Activated naive CD4-positive, alpha-beta T cell treated with anti-CD3 and anti-CD28 coated beads, Interleukin-2, amount 50 U/mL, for 16 hours (primary cell): Measurements from ENCODE around the gene SLC25A25.
"Not testable (repeated sequence)": the region's sequence is repeated elsewhere in the genome, so short reads cannot be mapped to it uniquely, and the experiment has no call there.

Experiments
- DNase-seq: peaks from one replicate; pipeline ENCODE4 v3.0.0-alpha.2; 2020

SLC25A25 gene

DNA sequence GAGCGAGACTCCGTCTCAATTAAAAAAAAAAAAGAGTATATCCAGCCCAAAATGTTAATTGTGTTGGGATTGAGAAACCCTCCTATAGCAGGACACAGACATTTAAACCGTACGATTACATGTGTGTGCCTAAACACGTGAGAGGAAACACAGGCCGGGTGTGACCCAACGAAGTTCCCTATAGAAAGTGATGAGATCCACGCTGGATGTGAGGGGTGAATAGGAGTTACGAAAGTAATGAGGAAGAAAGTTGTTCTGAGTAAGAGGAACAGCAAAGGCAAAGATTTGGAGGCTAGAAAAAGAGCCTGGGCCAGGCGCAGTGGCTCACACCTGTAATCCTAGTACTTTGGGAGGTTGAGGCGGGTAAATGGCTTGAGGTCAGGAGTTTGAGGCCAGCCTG, 14.5 kb upstream of the SLC25A25 start:
- DNase-seq, result no peak

DNA sequence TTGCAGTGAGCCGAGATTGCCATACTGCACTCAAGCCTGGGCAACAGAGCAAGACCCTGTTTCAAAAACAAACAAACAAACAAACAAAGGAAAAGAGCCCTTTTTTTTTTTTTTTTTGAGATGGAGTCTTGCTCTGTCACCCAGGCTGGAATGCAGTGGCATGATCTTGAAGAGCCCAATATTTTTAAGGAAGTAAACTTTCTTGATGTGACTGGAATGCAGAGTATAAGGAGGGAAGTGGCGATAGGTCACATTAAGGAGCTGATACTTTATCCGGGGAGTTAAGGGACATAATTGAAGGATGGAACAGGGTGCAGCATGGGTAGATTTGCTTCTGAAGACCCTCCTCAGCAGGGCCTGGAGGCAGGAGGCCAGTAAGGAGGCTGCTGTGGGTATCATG, 13.9 kb upstream of the SLC25A25 start:
- no peak for DNase-seq

DNA sequence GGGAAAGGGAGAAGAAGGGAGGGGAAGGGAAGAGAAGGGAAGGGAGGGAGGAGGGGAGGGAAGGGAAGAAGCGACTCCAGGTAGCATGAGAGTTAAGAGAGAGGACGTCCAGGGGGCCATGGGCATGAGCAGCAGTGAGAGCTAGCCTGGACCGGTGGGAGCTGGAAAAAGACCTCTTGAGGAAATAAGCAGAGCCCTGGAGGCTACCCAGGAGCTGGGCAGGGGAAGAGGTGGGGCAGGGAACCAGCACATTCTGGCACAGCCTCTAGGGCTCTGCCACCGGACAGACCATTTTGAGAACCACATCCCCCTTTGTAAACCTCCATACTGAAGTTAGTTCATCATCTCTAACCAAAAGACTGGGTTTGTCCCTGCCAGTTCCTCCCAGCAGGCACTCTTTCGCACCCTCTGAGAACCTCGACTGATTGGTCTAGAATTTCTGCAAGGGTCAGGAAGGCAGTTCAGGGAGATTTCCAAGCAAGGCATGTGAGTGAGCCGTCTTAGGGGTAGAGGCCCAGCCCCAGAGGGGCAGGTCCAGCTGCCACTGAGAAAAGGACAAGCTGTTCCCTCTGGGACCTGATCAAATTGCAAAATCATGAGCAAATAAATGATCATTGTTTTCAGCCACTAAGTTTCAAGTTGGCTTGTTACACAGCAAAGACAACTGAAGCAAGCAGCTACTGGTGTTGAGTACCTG, 12.5 kb upstream of the SLC25A25 start:
- DNase-seq, result no peak

DNA sequence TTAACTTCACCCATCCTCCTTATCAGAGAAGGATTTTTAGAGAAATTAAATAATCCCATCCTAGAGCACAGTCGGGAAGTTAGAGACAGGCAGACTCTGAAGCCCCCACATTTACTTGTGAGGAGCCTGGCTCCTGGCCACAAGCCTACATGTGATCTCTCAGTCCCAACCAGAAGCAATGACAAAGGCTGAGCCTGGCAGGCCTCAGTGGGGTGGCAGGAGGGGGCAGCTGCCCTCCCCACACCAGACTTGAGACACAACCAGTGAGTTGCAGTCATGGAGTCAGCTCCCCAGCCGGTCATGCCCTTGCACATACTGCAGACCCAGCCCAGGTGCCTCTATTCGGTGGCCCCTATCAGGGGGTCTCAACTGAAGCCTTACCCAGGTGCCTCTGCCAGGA, 11.9 kb upstream of the SLC25A25 start:
- no peak for DNase-seq

DNA sequence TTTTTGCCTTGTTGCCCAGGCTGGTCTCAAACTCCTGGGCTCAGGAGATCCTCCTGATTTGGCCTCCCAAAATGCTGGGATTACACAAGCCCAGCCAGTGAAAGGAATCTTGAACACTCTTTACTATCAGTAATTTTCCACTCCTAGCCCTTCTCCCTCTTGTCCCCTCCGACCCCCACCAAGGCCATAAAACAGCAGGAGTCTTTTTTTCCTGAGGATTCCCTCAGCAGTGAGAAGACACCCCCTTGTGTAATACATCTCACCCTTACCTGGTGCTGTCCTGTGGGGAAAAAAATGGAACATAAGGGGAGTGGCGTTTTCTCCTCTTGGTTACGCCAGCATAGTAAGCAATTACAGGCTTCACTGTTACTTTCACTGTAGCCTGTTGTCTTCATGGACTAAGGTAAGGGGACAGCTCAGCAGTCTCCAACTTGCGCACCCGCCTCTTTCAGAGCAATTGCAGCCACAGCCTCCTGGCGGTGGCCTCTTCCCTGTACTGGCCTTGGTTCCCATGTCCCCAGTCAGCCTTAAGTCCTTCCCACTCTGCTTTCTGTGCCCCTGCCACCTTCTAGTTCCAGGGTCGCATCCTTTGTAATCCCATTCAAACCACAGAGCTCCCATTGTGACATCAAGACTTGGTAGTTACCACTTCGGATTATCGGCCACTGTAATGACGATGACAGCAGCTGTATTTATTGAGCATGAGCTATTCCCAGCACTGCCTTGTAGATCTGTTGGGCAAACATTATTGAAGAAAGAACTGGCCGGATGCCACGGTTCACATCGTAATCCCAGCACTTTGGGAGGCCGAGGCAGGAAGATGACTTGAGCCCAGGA, 10.9 kb upstream of the SLC25A25 start:
- no peak for DNase-seq

DNA sequence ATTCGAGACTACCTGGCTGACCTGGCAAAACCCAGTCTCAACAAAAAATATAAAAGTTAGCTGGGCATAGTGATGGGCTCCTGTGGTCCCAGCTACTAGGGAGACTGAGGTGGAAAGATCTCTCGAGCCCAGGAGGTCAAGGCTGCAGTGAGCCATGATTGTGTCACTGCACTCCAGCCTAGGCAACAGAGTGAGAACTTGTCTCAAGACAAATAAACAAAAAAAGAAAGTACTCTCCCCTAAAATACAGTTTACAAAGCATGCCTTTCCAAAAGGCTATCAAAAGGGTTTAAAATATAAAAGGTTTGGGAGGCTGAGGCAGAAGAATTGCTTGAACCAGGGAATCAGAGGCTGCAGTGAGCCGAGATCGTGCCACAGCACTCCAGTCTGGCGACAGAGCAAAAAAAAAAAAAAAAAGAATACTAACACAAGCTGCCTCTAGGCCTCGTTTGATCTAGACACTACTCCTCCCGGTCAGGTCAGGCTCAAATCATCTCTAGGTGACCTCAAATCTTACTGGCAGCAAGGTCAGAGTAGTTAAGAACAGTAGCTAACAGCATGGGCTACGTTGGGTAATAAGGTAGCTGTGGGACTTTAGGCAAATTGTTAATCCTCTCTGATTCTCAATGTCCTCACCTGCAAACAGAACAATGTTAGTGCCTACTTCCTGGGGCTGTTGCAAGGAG, 10.2 kb upstream of the SLC25A25 start:
- DNase-seq, result no peak

DNA sequence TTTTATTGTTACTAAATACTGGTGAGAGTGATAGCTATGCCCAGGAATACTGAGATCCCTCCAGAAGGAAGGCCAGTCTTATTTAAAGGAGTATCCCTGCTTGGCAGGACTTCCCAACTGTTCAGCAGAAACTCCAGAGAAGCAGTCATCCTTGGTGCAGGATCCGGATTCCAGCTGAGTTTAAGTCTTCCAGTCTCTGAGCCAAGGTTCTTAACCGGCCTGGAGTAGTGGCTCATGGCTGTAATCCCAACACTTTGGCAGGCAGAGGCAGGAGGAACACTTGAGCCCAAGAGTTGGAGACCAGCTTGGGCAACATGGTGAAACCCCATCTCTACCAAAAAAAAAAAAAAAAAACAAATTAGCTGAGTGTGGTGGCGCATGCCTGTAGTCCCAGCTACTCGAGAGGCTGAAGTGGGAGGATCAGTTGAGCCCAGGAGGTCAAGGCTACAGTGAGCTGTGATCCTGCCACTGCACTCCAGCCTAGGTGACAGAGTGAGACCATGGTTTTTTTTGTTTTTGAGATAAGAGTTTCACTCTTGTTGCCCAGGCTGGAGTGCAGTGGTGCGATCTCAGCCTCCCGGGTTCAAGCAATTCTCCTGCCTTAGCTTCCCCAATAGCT, 8.6 kb upstream of the SLC25A25 start:
- no peak for DNase-seq

DNA sequence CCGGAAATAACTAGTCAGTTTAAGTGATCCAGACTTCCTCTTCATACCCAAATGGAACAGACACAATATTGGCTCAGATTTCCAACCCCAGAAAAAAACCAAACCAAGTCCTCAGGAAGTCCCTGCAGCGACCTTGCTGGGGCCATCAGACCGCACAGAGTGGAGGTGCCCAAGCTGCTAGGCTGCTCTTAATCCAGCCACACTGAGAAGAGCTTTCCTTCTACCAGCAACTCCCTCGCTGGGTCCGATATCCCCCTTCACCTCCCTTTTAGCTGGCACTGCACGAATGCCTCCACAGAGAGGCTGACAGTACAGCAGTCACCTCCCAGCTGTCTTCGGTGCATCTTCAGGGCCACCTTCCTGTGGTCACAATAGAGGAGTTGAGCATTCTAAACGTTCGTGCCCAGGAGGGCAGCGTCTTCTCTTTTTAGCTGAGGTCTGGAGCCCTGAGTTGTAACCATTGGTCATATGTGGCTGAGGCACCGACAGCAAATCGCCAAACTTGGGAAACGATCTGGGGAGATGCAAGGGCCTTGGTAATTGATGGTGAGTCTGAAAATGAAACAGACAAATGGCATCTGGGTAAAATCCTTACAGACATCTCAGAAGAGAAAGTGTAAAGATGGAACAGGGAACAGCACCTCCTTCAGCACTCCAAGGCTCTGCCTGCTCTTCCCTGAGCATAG, 6.6 kb upstream of the SLC25A25 start:
- no peak for DNase-seq

DNA sequence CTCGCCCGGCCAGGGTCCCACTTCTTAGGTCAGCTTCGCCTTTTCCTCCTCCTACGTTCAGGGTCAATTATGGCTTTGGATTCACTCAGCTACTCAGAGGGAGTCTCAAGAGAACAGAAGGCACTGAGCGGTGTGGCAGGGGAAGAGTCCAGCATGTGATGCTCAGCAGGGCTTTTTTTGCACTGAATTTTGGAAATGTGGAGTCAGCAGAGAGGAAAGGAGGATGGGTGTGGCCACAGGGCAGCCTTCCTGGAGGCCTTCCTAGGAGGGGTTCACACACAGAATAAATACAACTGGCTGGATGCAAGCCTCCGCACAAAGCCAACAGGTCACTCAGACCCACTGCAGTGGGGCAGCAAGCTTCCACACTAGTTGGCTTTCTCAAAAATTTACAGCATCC, 5.8 kb upstream of the SLC25A25 start:
- no peak for DNase-seq

DNA sequence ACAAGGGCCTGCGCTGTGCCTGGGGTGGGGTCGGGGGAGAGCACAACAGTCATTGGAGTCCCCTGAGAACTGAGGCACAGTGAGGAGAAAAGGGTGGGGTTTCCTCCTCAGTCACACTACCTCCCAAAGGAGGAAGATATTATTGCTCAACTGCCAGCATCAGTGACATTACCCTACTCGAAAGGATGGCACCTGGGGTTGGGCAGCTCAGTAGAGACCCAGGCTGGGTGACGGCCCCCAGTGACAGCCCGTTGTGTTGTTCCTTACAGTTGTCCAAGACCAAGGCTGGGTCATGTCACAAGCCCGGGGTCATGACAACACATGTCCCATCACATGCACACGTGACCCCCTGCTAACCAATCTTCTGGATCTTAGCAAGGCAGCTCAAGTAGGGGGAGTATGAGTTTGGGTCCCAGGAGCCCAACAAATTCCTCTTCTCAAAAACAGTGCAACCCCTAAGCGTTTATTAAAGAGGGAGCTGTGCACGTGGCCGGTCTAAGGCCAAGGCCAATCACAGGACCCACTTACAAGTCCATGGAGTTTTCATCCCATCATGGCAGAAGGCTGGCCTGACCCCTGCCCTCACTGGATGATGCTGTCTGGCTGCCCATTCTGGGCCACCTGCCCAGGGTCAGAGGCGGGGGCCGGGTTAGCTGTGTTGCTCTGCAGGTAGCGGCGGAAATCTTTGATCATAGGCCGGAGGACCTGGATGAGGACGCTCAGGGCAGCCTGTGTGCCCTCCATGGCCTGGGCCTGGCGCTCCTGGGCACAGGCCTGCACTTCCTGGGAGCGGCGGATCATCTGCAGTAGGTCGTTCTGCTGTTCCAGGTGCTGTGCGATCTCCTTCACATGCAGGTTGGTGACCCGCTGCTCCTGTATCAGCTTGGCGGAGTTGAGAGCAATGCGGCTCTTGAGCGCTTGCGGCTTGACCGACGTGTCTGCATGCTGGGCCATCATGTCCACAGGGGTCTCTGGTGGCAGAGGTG, 4.9 kb upstream of the SLC25A25 start:
- no peak for DNase-seq

DNA sequence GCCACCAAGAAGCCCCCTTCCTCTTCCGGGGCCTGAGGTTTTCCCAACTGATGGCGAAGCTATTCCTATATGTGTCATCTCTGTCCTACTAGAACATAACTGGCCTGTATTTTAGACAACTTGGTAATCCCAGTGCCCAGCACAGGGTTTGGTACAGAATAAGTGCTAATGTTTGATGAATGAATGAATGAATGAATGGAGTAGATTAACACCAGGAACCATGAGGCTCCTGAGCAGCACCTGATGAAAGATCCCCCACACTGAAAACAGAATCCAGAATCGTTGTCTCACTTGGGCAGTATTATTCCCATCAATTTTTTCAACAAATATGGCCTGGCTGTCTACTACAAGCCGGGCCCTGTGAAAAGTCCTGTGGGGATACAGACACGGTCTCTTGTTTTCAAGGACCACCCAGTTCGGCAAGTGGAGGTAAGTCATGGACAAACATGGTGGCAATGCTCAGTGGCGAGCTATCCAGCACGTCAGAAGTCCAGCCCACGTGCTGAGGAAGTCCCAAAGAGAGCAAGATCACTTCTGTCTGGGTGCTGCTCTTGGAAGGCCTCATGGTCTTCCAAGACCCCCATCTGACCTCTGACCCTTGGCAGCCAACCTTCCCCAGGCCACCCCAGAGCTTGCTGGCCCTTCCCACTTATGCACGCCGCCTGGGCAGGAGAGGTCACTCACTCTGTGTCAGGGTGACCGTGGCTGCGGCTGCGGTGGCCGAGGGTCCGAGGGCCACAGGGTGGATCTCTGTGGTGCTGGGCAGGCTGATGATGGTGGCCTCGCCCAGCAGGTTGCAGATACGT, 1.9 kb upstream of the SLC25A25 start:
- no peak for DNase-seq

DNA sequence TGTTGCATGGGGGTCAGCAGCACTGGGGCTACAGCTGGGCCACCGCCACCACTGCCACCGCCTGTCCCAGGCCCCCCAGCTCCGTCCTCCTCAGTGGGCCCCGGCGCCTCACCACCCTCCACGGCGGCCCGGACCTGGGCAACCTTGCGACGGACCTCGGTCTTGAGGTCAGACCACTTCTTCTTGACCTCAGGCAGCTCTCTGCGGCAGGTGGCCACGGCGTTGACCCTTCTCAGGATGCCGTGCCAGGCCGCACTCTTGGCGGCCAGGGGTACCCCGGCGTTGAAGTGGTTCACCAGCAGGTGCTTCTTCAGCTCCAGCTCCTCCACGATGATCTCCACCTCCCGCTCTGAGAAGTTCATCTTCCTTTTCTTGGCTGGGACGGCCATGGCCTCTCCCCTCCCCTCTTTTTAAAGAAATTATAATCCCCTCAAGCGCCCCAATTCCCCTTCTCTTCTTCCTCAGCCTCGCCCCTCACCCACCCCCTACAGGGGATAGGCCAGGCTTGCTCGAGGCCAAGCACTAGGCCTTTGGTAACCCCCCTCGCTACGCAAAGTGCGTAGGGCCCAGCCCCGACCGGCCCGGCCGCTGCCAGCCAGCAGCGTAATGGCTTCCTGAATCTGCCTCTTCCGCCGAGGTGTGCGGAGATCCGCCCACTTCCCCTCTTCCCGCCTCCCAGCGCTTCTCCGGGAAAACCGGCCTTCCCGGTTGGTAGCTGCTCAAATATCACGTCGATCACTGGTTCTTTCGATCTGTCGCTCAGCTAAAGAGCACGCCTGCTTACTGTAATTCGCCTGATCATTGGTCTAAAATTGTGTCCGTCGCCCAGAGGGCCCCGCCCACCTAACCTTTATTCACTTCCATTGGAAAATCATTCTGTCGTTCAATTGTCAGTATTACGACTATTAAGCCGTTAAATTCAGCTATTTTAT, 1.1 kb upstream of the SLC25A25 start, which contains the start of gene NAIF1:
TSS of gene NAIF1 (minus strand) at position 608 of the 932 bp plus-strand sequence. CDS start at position 389, 219 bp downstream.
- DNase-seq, result peak; percentile 94

DNA sequence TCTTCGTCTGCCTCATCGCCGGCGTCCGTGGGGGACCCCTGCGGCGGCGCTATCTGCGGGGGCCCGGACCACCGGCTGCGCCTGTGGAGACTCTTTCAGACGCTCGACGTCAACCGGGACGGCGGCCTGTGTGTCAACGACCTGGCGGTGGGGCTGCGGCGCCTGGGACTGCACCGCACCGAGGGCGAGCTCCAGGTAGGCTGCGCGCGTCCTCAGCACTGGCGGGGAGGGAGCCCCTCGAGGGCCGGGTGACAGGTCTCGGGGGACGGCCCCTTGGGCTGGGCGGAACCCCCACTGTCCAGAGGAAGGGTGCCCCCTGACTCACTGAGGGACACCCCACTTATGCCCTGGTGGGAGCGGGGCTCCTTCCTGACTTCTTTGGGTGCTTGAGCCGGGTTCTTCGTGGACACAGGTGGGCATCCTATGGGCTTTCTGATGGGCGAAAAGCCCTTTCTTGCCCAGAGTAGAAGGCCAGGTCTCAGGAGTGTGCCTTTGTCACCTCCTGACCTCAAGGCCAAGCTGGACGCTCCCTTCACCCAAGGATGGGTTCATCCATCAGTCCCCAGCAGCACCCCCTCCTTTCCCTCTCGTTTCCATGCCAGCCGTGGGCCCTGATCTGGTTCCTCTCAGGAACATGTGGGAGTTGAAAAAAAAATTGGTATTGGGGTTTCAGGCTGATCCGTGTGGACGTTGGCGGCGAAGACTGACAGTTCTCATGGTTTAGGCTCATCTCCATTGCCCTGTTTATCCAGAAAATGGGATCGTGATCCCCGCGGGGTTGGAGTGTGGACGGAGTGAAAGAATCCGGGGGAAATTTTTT, 564 bp downstream of the SLC25A25 start:
- no peak for DNase-seq

DNA sequence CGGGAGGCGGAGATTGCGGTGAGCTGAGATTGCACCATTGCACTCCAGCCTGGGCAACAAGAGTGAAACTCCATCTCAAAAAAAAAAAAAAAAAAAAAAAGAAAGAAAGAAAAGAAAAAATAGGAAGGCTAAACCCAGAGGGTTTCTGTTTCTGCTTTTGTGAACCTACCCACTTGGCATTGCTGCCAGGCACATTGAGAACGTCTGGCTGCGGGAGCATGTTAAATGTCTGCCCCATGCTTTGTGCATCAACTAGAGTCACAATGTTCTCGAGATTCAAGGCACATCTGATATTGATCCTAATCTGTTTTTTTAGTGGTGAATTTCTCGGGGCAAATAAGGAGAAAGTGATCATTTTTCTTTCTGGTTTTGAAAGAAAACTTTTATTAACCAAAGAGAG, 2.8 kb downstream of the SLC25A25 start:
- no peak for DNase-seq

DNA sequence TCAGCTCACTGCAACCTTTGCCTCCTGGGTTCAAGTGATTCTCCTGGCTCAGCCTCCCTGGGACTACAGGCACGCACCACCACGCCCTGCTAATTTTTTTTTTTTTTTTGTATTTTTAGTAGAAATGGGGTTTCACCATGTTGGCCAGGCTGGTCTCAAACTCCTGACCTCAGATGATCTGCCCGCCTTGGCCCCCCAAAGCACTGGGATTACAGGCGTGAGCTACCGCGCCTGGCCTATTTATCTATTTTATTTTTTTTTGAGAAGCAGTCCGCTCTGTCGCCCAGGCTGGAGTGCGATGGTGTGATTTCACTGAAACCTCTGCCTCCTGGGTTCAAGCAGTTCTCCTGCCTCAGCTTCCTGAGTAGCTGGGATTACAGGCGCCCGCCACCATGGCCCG, 3.4 kb downstream of the SLC25A25 start:
- not testable (repeated sequence) for DNase-seq

DNA sequence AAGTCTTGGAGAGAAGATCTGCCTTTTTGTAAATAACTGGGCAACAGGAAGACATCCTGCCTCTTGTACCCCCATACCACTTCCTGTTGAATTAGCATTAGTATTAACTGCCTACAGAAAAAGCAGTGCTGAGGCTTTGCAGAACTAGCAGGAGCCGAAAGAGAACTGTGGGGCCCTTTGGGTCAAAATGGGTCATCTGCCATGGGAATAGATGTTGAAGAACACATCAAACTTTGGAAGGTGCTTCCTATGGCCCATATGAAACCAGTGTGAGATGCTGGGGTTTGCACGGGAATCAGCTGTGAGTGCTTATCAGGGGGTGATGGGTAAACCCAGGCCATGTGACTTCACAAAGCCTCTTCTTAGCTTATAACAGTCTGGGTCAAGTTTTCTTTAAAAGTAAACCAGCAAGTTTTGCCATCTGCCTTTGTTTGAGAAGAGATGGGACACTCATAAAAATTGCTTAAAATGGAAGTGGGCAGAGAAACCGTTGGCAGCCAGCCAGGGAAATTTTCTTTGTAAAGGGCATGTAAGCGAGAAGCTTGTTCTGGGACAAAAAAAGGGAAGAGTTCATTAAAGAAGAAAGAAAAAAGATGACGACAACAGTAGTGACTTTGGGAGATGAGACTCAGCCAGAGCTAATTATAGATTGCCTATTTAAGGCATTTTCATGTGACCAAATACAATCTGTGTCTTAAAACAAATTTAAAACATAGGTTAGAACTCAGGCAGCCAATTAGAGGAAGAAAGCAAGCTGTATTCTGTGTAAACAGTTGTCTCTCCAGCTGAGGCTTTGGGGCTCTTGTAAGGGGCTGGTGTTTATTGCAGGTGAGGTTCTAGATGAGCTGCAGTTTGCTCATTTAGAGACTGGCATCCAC, 4.4 kb downstream of the SLC25A25 start:
- DNase-seq, result peak; percentile 43

DNA sequence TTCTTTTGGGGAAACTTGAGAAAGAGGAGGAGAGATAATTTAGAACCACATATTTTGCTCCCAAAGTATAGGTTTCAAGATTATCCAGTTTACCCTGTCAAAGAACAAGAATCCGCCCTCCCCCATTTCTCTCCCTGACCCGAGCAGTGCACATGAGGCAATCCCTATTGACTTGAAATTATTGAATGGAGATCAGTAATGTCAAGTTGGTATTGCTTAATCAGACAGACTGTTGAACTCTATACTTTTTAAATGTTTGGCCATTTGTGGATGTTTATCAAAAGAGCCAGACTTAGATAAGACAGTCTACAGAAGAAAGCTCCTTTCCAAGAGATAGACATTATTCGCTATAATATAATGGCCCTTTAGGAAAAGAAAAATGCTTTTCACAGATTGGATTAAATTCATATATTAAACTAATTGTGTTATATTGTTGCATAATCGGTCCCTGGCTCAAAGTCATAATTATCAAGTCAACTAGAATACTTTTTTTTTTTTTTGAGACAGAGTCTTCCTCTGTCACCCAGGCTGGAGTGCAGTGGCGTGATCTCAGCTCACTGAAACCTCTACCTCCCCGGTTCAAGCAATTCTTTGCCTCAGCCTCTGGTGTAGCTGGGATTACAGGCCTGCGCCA, 5.3 kb downstream of the SLC25A25 start:
- DNase-seq, result no peak
